ENCODE measurements around the gene AIPL1. TPM values are rescaled to one million over a fixed set of nuclear protein-coding genes. Genes with fewer than 3 reads are reported as not detected.

AIPL1 gene
- total RNA-seq, 1 donor from 2014 or later, result not detected

DNA sequence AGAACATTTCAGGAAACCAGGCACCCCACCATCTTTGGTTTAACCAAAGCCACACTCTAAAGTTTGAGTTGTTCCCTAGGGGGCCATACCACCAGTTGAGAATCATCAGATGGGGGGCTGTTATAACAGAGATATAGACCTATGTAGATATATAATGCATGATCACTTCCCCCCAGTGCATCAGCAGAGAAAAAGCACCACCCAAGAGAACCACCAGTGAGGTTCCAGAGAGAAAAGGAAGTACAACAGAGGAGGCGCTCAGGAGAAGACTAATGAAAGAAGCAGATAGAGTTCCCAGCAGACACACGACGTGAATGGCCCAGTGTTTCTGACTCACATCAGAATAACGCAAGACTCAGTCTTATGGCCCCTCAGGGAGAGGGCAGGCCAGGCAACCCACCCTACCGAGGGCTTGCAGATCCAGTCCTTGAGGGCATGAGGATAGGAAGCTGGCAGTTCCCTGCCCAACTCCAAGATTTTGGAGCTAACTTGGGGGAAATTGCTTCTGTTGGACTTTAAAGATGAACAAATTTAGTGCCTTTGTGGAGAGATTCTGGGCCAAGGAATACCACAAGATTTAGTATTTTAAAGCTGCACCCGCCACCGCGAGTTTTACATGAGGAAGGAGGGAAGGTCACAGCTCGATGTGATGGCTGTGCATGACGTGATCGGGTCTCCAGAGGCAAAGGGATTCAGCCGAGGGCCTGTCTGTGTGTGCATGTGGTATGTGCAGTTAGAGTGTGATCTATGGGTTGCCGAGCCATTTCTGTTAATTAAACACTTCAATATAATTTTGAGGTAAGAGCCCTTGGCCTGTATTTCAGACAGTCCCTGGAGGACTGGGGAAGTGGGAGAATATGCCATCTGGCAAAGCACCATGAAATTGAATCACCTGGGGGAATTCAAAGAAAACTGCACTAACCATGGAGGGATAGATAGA, 53.1 kb downstream of the AIPL1 start:
- H3K27me3 Mint-ChIP-seq (ENCODE audit: insufficient read depth), result no peaks in the 10 kb centered on the region
- no peak overlapping the region for H3K27ac Mint-ChIP-seq
- H3K9me3 Mint-ChIP-seq, result peaks cover 10% of the 10 kb centered on the region
- H3K36me3 Mint-ChIP-seq (ENCODE audit: low read depth), result no peaks in the 10 kb centered on the region
- intact Hi-C loops (cut with micrococcal nuclease), result no loop called here
- no peaks in the 10 kb centered on the region for H3K4me1 Mint-ChIP-seq (ENCODE audit: low read depth)
- no peak for DNase-seq (ENCODE audit: low spot score)
- no peak overlapping the region for H3K4me3 Mint-ChIP-seq

DNA sequence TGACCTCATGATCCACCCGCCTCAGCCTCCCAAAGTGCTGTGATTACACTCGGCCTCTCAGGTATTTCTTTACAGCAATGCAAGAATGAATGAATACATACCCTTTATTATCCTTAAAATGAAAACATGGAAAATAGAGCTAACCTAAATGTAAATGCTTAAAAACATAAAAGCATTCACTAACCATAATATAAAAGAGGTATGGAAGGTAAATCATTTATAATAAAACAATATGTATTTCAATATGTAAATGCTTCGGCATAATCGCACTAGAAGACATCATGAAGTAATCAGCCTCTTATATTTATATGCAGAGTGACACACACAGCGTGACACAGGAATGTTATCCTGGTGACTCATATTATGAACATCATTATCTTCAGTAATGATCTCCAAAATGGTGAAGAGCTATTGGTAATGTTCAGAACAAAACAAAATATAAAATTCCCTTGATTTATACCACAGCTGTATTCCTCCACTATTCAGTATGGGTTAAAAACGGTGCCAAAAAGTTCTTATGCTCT, 53.9 kb downstream of the AIPL1 start:
- Mint-ChIP-seq H3K27ac (no peak overlapping the region), H3K4me1 (ENCODE audit: low read depth) (no peaks in the 10 kb centered on the region), H3K36me3 (ENCODE audit: low read depth) (no peaks in the 10 kb centered on the region), H3K4me3 (no peak overlapping the region), H3K9me3 (peaks cover 10% of the 10 kb centered on the region), H3K27me3 (ENCODE audit: insufficient read depth) (no peaks in the 10 kb centered on the region)
- no peak for DNase-seq (ENCODE audit: low spot score)
- intact Hi-C loops (cut with micrococcal nuclease), result no loop called here

DNA sequence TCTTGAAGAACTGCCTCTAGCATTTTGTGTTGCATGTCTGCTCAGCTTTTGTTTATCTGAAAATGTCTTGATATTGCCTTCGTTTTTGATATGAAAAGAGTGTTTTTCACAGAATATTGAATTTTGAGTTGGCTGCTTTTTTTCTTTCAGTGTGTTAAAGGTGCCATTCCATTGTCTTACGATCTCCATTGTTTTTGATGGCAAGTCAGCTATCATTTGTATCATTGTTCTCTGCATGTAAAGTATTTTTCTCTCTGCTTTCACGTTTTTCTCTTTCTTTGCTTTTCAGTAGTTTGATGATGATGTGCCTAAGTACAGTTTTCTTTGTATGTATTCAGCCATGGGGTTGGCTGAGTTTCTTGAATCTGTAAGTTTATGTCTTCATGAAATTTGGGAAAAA, 57.0 kb downstream of the AIPL1 start:
- no peaks in the 10 kb centered on the region for H3K36me3 Mint-ChIP-seq (ENCODE audit: low read depth)
- peaks cover 10% of the 10 kb centered on the region for H3K9me3 Mint-ChIP-seq
- intact Hi-C loops (cut with micrococcal nuclease), result no loop called here
- H3K4me1 Mint-ChIP-seq (ENCODE audit: low read depth), result peaks cover 18% of the 10 kb centered on the region
- no peak overlapping the region for H3K27ac Mint-ChIP-seq
- peaks cover 5% of the 10 kb centered on the region for H3K27me3 Mint-ChIP-seq (ENCODE audit: insufficient read depth)
- DNase-seq (ENCODE audit: low spot score), result no peak
- H3K4me3 Mint-ChIP-seq, result no peak overlapping the region

DNA sequence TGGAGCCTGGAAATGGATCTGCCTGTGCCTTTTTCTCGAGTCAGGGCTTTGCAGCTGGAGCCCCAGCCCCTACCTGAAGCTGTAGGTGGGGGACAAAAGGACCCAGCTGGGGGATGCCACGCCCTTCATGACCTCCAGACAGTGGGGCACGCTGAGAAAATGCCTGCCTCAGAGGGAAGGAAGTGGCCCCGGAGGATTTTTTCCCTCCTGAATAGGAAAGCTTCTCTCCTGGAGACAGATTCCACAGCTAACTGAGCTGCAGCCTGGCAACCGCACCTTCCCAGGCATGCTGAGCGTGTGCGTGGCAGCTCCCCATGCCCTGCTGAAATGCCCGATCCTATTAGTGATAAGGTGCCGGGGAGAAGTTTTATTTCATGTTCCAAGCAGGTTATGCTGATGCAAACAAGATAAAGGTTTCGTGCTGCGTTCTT, 58.0 kb downstream of the AIPL1 start:
- DNase-seq (ENCODE audit: low spot score), result no peak
- peaks cover 18% of the 10 kb centered on the region for H3K4me1 Mint-ChIP-seq (ENCODE audit: low read depth)

DNA sequence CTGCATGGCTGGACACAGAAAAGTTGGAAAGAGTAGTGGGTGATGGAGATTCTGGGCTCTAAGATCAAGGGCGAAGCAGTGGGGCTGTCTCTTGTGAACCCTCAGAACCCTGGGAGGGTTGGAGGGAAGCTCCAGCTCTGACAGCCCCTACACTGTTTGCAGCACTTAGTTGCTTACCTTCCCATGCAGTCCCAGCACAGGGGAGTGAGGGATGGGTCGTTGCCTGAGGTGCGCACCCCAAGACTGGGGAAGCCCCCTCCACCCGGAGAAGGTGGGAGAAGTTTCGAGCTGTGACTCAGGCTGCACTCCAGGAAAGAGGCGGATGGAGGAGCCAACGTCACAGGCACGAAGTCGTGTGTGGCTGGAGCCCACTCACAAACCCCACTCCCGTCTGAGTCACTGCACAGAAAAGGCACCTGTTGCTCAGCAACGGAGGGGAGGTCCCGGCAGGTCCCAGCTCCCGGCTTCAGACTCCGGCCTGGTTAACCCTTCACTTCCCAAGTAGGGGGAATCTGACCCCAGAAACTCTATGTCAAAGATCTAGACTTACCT, 60.1 kb downstream of the AIPL1 start:
- no peak for DNase-seq (ENCODE audit: low spot score)
- peaks cover 16% of the 10 kb centered on the region for H3K27me3 Mint-ChIP-seq (ENCODE audit: insufficient read depth)
- intact Hi-C loops (cut with micrococcal nuclease), result no loop called here

More for the DNA sequence above, 58.0 kb downstream of the AIPL1 start:
- Mint-ChIP-seq H3K9me3 (peaks cover 10% of the 10 kb centered on the region), H3K4me3 (no peak overlapping the region), H3K27ac (no peak overlapping the region), H3K27me3 (ENCODE audit: insufficient read depth) (peaks cover 11% of the 10 kb centered on the region), H3K36me3 (ENCODE audit: low read depth) (no peaks in the 10 kb centered on the region)
- intact Hi-C loops (cut with micrococcal nuclease), result no loop called here

DNA sequence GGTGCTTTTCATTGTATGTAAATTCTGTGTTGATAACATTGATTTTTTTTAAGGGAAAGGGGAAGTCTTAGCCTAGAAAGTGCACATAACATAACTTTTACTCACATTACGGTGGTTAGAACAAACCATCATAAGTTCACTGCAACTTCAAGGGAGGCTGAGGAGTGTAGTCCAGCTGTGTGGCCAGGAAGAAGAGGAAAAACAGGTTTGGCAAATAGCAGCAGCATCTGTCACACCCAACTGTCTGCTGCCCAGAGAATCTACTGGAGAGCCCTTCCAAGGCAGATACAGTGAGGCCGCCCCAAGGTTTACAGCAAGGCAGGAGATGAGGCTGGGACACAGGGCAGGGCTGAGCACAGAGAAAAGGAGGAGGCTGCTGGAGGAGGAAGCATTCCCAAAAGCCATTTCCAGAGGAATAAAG, 60.6 kb downstream of the AIPL1 start:
- no peak for DNase-seq (ENCODE audit: low spot score)
- Mint-ChIP-seq H3K9me3 (peaks cover 10% of the 10 kb centered on the region), H3K4me1 (ENCODE audit: low read depth) (peaks cover 18% of the 10 kb centered on the region), H3K27ac (no peak overlapping the region), H3K36me3 (ENCODE audit: low read depth) (no peaks in the 10 kb centered on the region), H3K27me3 (ENCODE audit: insufficient read depth) (peaks cover 16% of the 10 kb centered on the region), H3K4me3 (no peak overlapping the region)
- intact Hi-C loops (cut with micrococcal nuclease), result no loop called here

More for the DNA sequence above, 60.1 kb downstream of the AIPL1 start:
- H3K36me3 Mint-ChIP-seq (ENCODE audit: low read depth), result no peaks in the 10 kb centered on the region
- H3K27ac Mint-ChIP-seq, result peak overlapping the region; percentile 45
- H3K4me3 Mint-ChIP-seq, result no peak overlapping the region
- H3K9me3 Mint-ChIP-seq, result peaks cover 10% of the 10 kb centered on the region
- peaks cover 18% of the 10 kb centered on the region for H3K4me1 Mint-ChIP-seq (ENCODE audit: low read depth)

Other genes with a start within 250 kb of the AIPL1 start
- 6.8 and 8.0 TPM in 2 replicates for gene PIMREG, start 9.3 kb upstream of the AIPL1 start, total RNA-seq
- 0.65 and 0.81 TPM in 2 replicates for gene PITPNM3, start 121.4 kb upstream of the AIPL1 start, total RNA-seq
- 18.2 and 22.2 TPM in 2 replicates for gene KIAA0753, start 205.6 kb upstream of the AIPL1 start, total RNA-seq
- gene TXNDC17, start 205.9 kb upstream of the AIPL1 start, total RNA-seq, result 94.0 and 95.2 TPM in 2 replicates
- gene MED31, start 216.5 kb upstream of the AIPL1 start, total RNA-seq, result 24.3 and 28.4 TPM in 2 replicates
- gene C17orf100, start 216.6 kb upstream of the AIPL1 start, total RNA-seq, result 1.6 and 1.7 TPM in 2 replicates

Data from activated T-helper 1 cell treated with anti-CD3 and anti-CD28 coated beads, Interleukin-12 subunit alpha, Interleukin-12 subunit beta, Interleukin-2, Interleukin-4 antibody, amounts not matched to agents 30 ng/mL and 10 ng/mL and 1 ng/mL, durations not matched to agents 14 hours and 24 hours and 36 hours (primary cell).